Spinal cord (tissue), 10 donors: ENCODE results near the gene FAM241A. TPM values are rescaled to one million over a fixed set of nuclear protein-coding genes. Genes with fewer than 3 reads are reported as not detected.
"Not testable (repeated sequence)": the region's sequence is repeated elsewhere in the genome, so short reads cannot be mapped to it uniquely, and the experiment has no call there.

Experiments
- DNase-seq, 6 donors: peaks; one replicate each; pipeline versions ENCODE4 v3.0.0 to v3.0.0-alpha.2; 2013 to 2015; ENCODE audit warnings: low spot score in 6 of 6, low read depth in 4 of 6
- H3K27ac ChIP-seq: one replicate; pipeline ENCODE4 v1.5.1; 2013; ENCODE audit warnings: low read depth, low read length, control low read depth
- H3K27me3 ChIP-seq: one replicate; pipeline ENCODE4 v1.6.1; 2013; ENCODE audit warnings: low read length; ENCODE audit not compliant: control insufficient read depth, insufficient read depth
- H3K36me3 ChIP-seq: one replicate; pipeline ENCODE4 v1.6.1; 2013; ENCODE audit warnings: low read length; ENCODE audit not compliant: control insufficient read depth, insufficient read depth
- H3K4me1 ChIP-seq: one replicate; pipeline ENCODE4 v1.6.1; 2013; ENCODE audit warnings: low read length; ENCODE audit not compliant: control insufficient read depth, insufficient read depth
- H3K4me3 ChIP-seq: one replicate; pipeline ENCODE4 v1.5.1; 2013; ENCODE audit warnings: low read depth, low read length, control low read depth
- H3K9me3 ChIP-seq: one replicate; pipeline ENCODE4 v1.6.1; 2013; ENCODE audit warnings: low read length; ENCODE audit not compliant: control insufficient read depth, insufficient read depth
- WGBS: methylation state at CpG from one replicate; pipeline ENCODE4 v1.1.5; 2013; ENCODE audit warnings: missing lambda C conversion rate; ENCODE audit not compliant: insufficient coverage; 5-methylcytosine and 5-hydroxymethylcytosine counted together
- polyA plus RNA-seq, 2 donors: library from polyadenylated mRNA; unstranded; fragments of 120-200 nt; gene quantifications; one replicate each; pipeline ENCODE4 v1.2.1, GENCODE V29; 2013; ENCODE audit not compliant: insufficient read length in 2 of 2
- total RNA-seq, 2 donors: library from RNA; depleted of rRNA in 1 of 2; stranded (reverse); fragments of 120-200 nt in 1 of 2; fragments of >200 nt in 1 of 2; gene quantifications; one replicate each; pipeline versions ENCODE4 v1.2.3 to v1.2.4, GENCODE V29; 2013 to 2014
- donor health status: healthy.

FAM241A gene
- total and polyA plus RNA-seq, 4 donors: 1.2 to 1.9 (median 1.7) TPM

DNA sequence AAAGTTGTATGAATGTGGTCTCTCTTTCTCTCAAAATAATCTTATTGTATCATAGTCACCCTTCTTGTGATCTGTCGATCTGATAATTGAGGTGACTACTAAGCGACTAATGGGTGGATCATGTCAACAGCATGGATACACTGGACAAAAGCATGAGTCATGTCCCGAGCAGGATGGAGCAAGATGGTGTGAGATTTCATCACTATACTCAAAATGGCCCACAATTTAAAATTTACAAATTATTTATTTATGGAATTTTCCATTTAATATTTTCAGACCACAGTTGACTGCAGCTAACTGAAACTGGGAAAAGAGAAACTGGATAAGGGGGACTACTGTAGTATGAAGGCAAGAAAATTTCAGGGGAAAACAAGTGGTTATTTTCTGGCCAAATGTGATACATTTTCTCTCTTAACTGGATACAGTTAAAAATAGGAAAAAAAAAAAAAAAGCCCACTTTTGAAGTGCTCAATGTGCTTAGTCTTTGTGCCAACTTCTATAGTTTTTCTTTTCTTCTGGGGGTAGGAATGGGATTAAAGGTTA is 25.3 kb downstream of the FAM241A start:
- no peak for DNase-seq
- Histone ChIP-seq H3K4me3 (no peak overlapping the region), H3K9me3 (no peaks in the 10 kb centered on the region), H3K27ac (no peak overlapping the region), H3K27me3 (no peaks in the 10 kb centered on the region), H3K4me1 (no peaks in the 10 kb centered on the region), H3K36me3 (no peaks in the 10 kb centered on the region)
- WGBS: no CpG with 5 or more reads among the region's 3 CpGs

DNA sequence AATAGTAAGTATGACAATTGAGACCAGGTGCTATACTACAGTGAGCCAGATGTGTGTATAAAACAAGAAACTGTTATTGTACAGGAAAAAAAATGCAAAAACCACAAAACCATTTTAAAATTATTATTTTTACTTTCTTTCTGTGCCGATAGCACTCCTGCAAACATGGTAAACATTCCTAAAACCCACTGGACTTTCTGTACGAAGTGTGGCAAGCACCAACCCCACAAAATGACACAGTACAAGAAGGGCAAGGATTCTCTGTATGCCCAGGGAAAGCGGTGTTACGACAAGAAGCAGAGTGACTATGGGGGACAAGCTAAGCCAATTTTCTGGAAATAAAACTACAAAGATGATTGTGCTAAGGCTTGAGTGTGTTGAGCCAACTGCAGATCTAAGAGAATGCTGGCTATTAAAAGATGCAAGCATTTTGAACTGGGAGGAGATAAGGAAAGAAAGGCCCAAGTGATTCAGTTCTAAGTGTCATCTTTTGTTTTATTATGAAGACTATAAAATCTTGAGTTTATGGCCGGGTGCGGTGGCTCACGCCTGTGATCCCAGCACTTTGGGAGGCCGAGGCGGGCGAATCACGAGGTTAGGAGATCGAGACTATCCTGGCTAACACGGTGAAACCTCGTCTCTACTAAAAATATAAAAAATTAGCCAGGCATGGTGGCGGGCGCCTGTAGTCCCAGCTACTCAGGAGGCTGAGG is 26.0 kb downstream of the FAM241A start:
- not testable (repeated sequence) for H3K9me3 ChIP-seq, H3K27ac ChIP-seq, H3K4me3 ChIP-seq, H3K4me1 ChIP-seq, DNase-seq, H3K27me3 ChIP-seq, H3K36me3 ChIP-seq
- WGBS: 100% methylated on average over 3 of the region's 16 CpGs

- no peaks in the 10 kb centered on the region for H3K4me1 ChIP-seq
Observed at GRCh38 chr4:112172180-112172579, 26.9 kb downstream of the FAM241A start.

DNA sequence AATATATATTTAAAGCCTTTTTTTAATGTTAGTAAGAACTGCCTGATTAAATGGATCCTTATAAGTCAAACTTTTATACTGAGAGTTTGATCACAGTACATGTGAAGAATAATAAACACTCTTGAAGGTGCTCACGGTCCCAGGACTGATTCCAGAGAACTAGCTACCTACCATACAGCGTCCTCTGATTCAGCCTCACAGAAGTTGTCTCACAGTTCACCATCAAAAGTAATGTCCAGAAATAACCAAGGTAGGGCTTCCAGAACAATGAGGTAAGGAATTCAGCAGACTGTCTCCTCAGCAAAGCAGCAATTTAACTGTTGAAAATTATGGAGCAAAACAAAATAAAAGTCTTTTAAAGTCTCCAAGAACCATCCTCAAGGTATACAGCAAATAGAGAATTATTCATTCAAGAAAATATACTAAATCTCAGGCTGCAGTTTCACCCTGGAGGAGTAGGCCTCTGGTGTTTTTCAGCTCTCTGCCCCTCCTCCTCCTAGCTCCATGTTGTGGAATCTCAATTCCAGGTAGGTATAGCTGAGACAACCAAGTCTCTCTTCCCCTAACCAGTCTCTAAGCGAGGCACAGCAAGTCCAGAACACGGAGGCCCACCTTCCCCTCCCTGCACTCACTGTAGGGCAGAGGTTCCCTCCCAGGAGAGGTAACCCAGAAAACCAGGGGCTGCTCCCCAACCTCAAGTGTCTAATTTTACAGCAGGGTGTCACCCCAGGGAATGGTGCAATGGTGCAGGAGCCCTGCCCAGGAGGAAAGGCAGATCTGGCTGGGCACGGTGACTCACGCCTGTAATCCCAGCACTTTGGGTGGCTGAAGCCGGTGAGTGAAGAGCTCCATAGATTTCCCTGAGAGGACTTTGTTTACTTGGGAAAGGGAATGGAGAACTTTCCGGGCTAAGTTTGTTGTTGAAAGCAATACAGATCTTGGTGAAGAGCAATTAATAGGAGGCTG is 28.6 kb downstream of the FAM241A start:
- Histone ChIP-seq H3K27me3 (no peaks in the 10 kb centered on the region), H3K36me3 (no peaks in the 10 kb centered on the region), H3K9me3 (no peaks in the 10 kb centered on the region), H3K4me3 (no peak overlapping the region), H3K27ac (no peak overlapping the region), H3K4me1 (no peaks in the 10 kb centered on the region)
- WGBS: 91% methylated on average over 7 of the region's 8 CpGs
- DNase-seq: no peak

More at GRCh38 chr4:112172180-112172579, 26.9 kb downstream of the FAM241A start:
- Histone ChIP-seq H3K27me3 (no peaks in the 10 kb centered on the region), H3K9me3 (no peaks in the 10 kb centered on the region), H3K4me3 (no peak overlapping the region), H3K27ac (no peak overlapping the region), H3K36me3 (no peaks in the 10 kb centered on the region)
- DNase-seq: no peak
- WGBS: no CpG with 5 or more reads among the region's 1 CpG

- no CpG with 5 or more reads among the region's 4 CpGs for WGBS
- Histone ChIP-seq H3K27ac (no peak overlapping the region), H3K4me1 (no peaks in the 10 kb centered on the region), H3K4me3 (no peak overlapping the region), H3K36me3 (no peaks in the 10 kb centered on the region), H3K27me3 (no peaks in the 10 kb centered on the region), H3K9me3 (no peaks in the 10 kb centered on the region)
- DNase-seq: no peak
Observed at GRCh38 chr4:112175840-112176239, 30.6 kb downstream of the FAM241A start.

GRCh38 chr4:112176596-112176995 is 31.3 kb downstream of the FAM241A start:
- WGBS: no CpG with 5 or more reads among the region's 2 CpGs
- no peak overlapping the region for H3K4me3 ChIP-seq

DNA sequence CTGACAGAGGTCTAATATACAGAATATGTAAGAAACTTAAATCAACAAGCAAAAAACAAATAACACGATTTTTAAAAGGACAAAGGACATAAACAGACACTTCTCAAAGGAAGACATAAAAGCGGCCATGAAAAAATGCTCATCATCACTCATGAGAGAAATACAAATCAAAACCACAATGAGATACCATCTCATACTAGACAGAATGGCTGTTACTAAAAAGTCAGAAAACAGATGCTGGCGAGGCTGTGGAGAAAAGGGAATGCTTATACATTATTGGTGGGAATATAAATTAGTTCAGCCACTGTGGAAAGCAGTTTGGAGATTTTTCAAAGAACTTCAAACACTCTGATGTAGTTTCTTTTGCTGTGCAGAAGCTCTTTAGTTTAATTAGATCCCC is 33.5 kb downstream of the FAM241A start:
- not testable (repeated sequence) for H3K27ac ChIP-seq, H3K36me3 ChIP-seq, H3K9me3 ChIP-seq, H3K4me1 ChIP-seq, H3K27me3 ChIP-seq, H3K4me3 ChIP-seq, DNase-seq
- WGBS: no CpG with 5 or more reads among the region's 3 CpGs

More at GRCh38 chr4:112176596-112176995, 31.3 kb downstream of the FAM241A start:
- Histone ChIP-seq H3K36me3 (no peaks in the 10 kb centered on the region), H3K27me3 (no peaks in the 10 kb centered on the region), H3K9me3 (no peaks in the 10 kb centered on the region), H3K4me1 (no peaks in the 10 kb centered on the region), H3K27ac (no peak overlapping the region)
- DNase-seq: no peak

- WGBS: 83% methylated on average over 2 of the region's 3 CpGs
- H3K27me3 ChIP-seq: no peaks in the 10 kb centered on the region
- H3K9me3 ChIP-seq: no peaks in the 10 kb centered on the region
- no peak for DNase-seq
- H3K36me3 ChIP-seq: no peaks in the 10 kb centered on the region
- no peak overlapping the region for H3K4me3 ChIP-seq
- H3K4me1 ChIP-seq: no peaks in the 10 kb centered on the region
- H3K27ac ChIP-seq: no peak overlapping the region
Observed at GRCh38 chr4:112181358-112182000, 36.2 kb downstream of the FAM241A start.

DNA sequence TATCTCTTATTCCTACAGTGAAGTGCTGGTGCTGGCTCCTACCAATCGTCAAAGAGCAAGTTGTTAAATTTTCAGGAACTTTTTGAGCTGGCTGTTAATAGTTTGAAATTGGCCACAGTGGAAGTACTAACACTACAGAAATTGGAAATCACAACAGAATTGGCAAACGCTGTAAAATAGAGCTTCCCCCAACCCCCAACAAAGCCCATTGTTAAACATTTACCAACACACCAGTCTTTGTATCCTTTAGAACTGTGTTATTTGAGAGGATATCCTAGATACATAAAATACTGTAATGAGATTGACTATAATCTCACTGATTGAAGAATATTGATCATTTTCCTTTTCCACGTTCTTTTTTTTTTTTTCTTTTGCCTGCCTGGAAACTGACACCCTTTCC is 37.4 kb downstream of the FAM241A start:
- no peak overlapping the region for H3K4me3 ChIP-seq
- H3K9me3 ChIP-seq: no peaks in the 10 kb centered on the region
- no peaks in the 10 kb centered on the region for H3K27me3 ChIP-seq
- no CpG with 5 or more reads among the region's 3 CpGs for WGBS
- no peak for DNase-seq
- H3K27ac ChIP-seq: no peak overlapping the region
- H3K4me1 ChIP-seq: no peaks in the 10 kb centered on the region
- no peaks in the 10 kb centered on the region for H3K36me3 ChIP-seq
